HEK293 (cell line): ENCODE data around the gene TRIM26.

Experiments
- BCL11B ChIP-seq: fragments of 450-650 bp; formaldehyde crosslinking; IDR thresholded peaks from 2 replicates; pipeline ENCODE4 v1.5.1; 2016; ENCODE audit warnings: low read depth, missing biosample characterization, missing genetic modification characterization
- ELK4 ChIP-seq: IDR thresholded peaks from 2 replicates; pipeline ENCODE4 v1.6.1; 2011; ENCODE audit warnings: mild to moderate bottlenecking, low read depth, low read length, borderline replicate concordance
- KLF9 ChIP-seq: fragments of 450-650 bp; formaldehyde crosslinking; IDR thresholded peaks from 2 replicates; pipeline ENCODE4 v1.5.1; 2016; ENCODE audit warnings: missing biosample characterization, missing genetic modification characterization, low read depth
- MEIS1 ChIP-seq: sonication (generic); formaldehyde crosslinking; IDR thresholded peaks from 2 replicates; pipeline ENCODE4 v1.8.1; 2022; ENCODE audit warnings: missing genetic modification reagents, mild to moderate bottlenecking, borderline replicate concordance
- MYNN ChIP-seq: fragments of 450-650 bp; formaldehyde crosslinking; IDR thresholded peaks from 2 replicates; pipeline ENCODE4 v1.5.1; 2016; ENCODE audit warnings: missing biosample characterization, missing genetic modification characterization, borderline replicate concordance
- PBX3 ChIP-seq: sonication (generic); formaldehyde crosslinking; IDR thresholded peaks from 2 replicates; pipeline ENCODE4 v1.8.1; 2022; ENCODE audit warnings: mild to moderate bottlenecking, moderate library complexity, missing genetic modification reagents
- PRDM10 ChIP-seq: fragments of 450-650 bp; formaldehyde crosslinking; IDR thresholded peaks from 2 replicates; pipeline ENCODE4 v1.5.1; 2016; ENCODE audit warnings: missing biosample characterization, missing genetic modification characterization
- PRDM2 ChIP-seq: fragments of 450-650 bp; formaldehyde crosslinking; IDR thresholded peaks from 2 replicates; pipeline ENCODE4 v1.5.1; 2016; ENCODE audit warnings: missing biosample characterization, missing genetic modification characterization, borderline replicate concordance
- SP7 ChIP-seq: fragments of 450-650 bp; formaldehyde crosslinking; IDR thresholded peaks from 2 replicates; pipeline ENCODE4 v1.5.1; 2016; ENCODE audit warnings: missing biosample characterization, missing genetic modification characterization
- TRIM28 ChIP-seq: IDR thresholded peaks from 2 replicates; pipeline ENCODE4 v1.6.1; 2011; ENCODE audit warnings: low read length, control low read depth, borderline replicate concordance
- ZBTB44 ChIP-seq: fragments of 450-650 bp; IDR thresholded peaks from 2 replicates; pipeline ENCODE4 v1.5.1; 2018; ENCODE audit warnings: missing biosample characterization, mild to moderate bottlenecking, missing genetic modification characterization
- ZBTB48 ChIP-seq: fragments of 450-650 bp; formaldehyde crosslinking; IDR thresholded peaks from 2 replicates; pipeline ENCODE4 v1.5.1; 2016; ENCODE audit warnings: missing biosample characterization, missing genetic modification characterization
- ZNF112 ChIP-seq: fragments of 450-650 bp; formaldehyde crosslinking; IDR thresholded peaks from 2 replicates; pipeline ENCODE4 v1.5.0; 2017; ENCODE audit warnings: missing biosample characterization, missing genetic modification characterization
- ZNF121 ChIP-seq: fragments of 450-650 bp; formaldehyde crosslinking; IDR thresholded peaks from 2 replicates; pipeline ENCODE4 v1.5.1; 2016; ENCODE audit warnings: missing biosample characterization, missing genetic modification characterization
- ZNF324 ChIP-seq: fragments of 450-650 bp; formaldehyde crosslinking; IDR thresholded peaks from 2 replicates; pipeline ENCODE4 v1.5.1; 2016; ENCODE audit warnings: missing biosample characterization, missing genetic modification characterization
- ZNF423 ChIP-seq: fragments of 450-650 bp; formaldehyde crosslinking; IDR thresholded peaks from 2 replicates; pipeline ENCODE4 v1.5.1; 2016; ENCODE audit warnings: missing biosample characterization, missing genetic modification characterization
- ZNF48 ChIP-seq: fragments of 450-650 bp; formaldehyde crosslinking; IDR thresholded peaks from 2 replicates; pipeline ENCODE4 v1.5.1; 2016; ENCODE audit warnings: missing biosample characterization, missing genetic modification characterization
- ZNF544 ChIP-seq: fragments of 450-650 bp; formaldehyde crosslinking; IDR thresholded peaks from 2 replicates; pipeline ENCODE4 v1.5.0; 2017; ENCODE audit warnings: missing biosample characterization, missing genetic modification characterization
- ZNF670 ChIP-seq: fragments of 450-650 bp; formaldehyde crosslinking; IDR thresholded peaks from 2 replicates; pipeline ENCODE4 v1.5.1; 2016; ENCODE audit warnings: missing biosample characterization, missing genetic modification characterization, low read depth
- ZNF677 ChIP-seq: fragments of 450-650 bp; IDR thresholded peaks from 2 replicates; pipeline ENCODE4 v1.5.0; 2018; ENCODE audit warnings: missing biosample characterization, mild to moderate bottlenecking, missing genetic modification characterization, moderate library complexity
- ZNF692 ChIP-seq: fragments of 450-650 bp; formaldehyde crosslinking; IDR thresholded peaks from 2 replicates; pipeline ENCODE4 v1.5.1; 2016; ENCODE audit warnings: missing biosample characterization, missing genetic modification characterization
- ZNF777 ChIP-seq: fragments of 450-650 bp; formaldehyde crosslinking; IDR thresholded peaks from 2 replicates; pipeline ENCODE4 v1.5.1; 2017; ENCODE audit warnings: missing biosample characterization, missing genetic modification characterization, borderline replicate concordance

Gene TRIM26

GRCh38 chr6:30156262-30156599, 57.0 kb downstream of the TRIM26 start (continued):
- TF ChIP-seq ZBTB44 (tag by site-specific recombination) (peak; percentile 65; the same call in 1 of the 2 replicates), ZNF112 (tag by site-specific recombination) (no peak), PBX3 (CRISPR knock-in tag) (peak; percentile 69; the same call in 1 of the 2 replicates), ZNF423 (tag by site-specific recombination) (no peak), ZBTB48 (tag by site-specific recombination) (no peak), ELK4 (no peak), ZNF48 (tag by site-specific recombination) (no peak), TRIM28 (no peak; the same call in 1 of the 2 replicates), MEIS1 (peak; percentile 97), ZNF692 (tag by site-specific recombination) (peak; percentile 73), ZNF324 (tag by site-specific recombination) (peak; percentile 72; the same call in 1 of the 2 replicates), ZNF670 (tag by site-specific recombination) (no peak), ZNF677 (tag by site-specific recombination) (no peak), ZNF544 (tag by site-specific recombination) (no peak), BCL11B (peak; percentile 43; the same call in 1 of the 2 replicates), ZNF121 (tag by site-specific recombination) (no peak), SP7 (tag by site-specific recombination) (peak; percentile 91), PRDM2 (tag by site-specific recombination) (no peak), PRDM10 (tag by site-specific recombination) (peak; percentile 72), KLF9 (tag by site-specific recombination) (0 out of 2 replicates have a peak, but pooled peaks have one; percentile 54), ZNF777 (tag by site-specific recombination) (no peak), MYNN (tag by site-specific recombination) (no peak)
